Measurements from ENCODE around the gene RAB11FIP4.
"Not testable (repeated sequence)": the region's sequence is repeated elsewhere in the genome, so short reads cannot be mapped to it uniquely, and the experiment has no call there.

Gene RAB11FIP4, protein sequence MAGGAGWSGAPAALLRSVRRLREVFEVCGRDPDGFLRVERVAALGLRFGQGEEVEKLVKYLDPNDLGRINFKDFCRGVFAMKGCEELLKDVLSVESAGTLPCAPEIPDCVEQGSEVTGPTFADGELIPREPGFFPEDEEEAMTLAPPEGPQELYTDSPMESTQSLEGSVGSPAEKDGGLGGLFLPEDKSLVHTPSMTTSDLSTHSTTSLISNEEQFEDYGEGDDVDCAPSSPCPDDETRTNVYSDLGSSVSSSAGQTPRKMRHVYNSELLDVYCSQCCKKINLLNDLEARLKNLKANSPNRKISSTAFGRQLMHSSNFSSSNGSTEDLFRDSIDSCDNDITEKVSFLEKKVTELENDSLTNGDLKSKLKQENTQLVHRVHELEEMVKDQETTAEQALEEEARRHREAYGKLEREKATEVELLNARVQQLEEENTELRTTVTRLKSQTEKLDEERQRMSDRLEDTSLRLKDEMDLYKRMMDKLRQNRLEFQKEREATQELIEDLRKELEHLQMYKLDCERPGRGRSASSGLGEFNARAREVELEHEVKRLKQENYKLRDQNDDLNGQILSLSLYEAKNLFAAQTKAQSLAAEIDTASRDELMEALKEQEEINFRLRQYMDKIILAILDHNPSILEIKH

DNA sequence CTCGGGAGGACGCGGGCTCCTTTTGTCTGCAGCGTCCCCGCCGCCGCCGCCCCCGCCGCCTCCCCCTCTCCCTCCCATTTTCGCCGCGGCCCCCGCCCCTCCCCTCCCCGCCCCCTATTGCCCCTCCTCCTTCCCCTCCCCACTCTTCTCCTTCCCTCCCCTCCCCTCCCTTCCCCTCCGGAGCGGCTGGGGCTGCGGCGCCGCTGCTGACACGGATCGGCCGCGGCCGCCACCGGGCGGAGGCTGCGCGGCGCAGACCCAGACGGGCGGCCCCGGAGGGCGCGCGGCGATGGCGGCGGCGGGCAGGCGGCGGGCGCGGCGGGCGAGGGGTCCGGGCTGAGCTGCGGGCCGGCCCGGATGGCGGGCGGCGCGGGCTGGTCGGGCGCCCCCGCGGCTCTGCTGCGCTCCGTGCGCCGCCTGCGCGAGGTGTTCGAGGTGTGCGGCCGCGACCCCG lies at the start of gene RAB11FIP4:
Gene RAB11FIP4, plus strand, starts transcription at position 180 of the 454 bp plus-strand sequence. Its CDS starts 178 bp downstream, at position 358.
- DNase-seq = peak in 1 of 2 donors; percentile 16

- DNase-seq = not testable (repeated sequence)
Observed at GRCh38 chr17:31345191-31345747, 46.2 kb upstream of the RAB11FIP4 start.

GRCh38 chr17:31349454-31349853 lies 42.0 kb upstream of the RAB11FIP4 start:
- DNase-seq = no peak

DNA sequence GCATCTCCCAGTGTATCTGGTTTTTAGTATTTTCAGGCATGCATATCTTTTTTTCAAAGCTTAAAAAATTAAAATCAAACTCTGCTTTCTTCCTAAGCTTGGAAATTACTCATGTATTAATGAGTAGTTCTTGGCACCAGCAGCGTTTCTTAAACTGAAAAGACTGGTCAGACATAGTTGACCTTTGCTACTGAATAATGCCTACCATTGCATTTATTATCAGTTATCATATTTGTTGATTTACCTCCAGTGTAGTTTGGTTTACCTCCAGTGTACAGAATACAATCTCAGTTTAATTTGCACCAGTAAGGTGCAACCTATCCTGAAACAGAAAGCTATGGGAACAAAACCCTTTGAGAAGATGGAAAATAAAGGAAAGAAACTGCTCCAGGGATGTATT lies 35.5 kb upstream of the RAB11FIP4 start:
- DNase-seq = no peak

DNA sequence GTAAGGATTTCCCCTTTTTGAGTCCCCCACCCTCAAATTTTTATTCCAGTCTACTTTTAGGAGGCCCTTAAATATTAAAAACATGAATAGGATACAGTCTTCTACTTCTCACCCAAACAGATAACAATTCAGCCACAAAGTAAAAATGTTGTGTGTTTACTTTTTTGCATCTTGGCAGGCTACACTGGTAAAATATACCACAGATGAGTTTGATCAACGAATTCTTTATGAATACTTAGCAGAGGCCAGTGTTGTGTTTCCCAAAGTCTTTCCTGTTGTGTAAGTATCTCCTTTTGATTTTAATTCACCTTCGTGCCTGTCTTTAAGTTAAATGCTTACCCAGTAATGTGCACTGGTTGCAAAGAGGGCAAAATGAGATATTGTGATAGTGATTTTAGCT lies 34.4 kb upstream of the RAB11FIP4 start:
- no peak for DNase-seq

DNA sequence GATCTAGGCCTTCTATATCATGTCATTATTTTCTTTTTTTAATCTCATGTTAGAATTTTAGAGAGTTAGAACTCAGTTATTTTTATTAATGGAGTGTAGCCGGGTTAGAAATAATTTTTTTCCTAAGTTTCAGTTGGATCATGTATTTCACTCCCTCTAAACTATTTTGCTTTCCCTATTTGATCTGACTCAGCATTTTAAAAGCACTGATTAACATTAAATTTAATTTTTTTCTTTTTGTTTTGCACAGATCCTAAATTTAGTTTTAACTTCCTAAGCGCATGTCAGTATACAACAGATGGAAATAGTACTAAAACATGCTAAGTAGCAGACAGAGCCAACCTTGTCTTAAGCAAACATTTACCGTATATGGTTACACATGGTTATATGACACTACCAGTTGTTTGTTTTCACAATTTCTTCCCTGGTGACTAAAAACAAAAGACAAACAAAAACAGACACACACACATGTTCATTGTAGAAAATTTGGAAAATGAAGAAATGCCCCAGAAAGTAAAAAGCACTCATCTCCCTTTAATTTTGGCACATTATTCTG lies 33.6 kb upstream of the RAB11FIP4 start:
- no peak for DNase-seq

- no peak for DNase-seq
Observed at GRCh38 chr17:31364012-31364411, 27.5 kb upstream of the RAB11FIP4 start.

- DNase-seq = no peak
Observed at GRCh38 chr17:31366088-31366487, 25.4 kb upstream of the RAB11FIP4 start.

DNA sequence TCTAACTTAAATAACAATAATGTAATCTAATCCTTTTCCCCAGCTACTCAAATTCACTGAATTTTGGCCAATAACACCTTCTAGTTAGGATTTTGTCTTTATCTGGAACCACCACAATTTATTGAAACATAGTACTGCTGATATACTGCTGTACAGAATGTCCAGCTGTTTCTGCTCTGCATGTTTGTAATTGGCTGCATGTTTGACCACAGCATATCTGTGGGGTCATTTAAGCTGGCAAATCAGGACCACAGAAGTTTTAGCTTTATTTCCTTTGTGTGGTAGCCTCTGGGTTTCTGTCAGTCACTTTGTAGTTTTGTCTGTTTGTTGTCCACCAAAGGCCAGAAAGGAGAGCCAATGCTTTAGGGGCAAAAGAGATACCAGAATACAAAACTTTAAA lies 22.2 kb upstream of the RAB11FIP4 start:
- no peak for DNase-seq

- DNase-seq = no peak
Observed at GRCh38 chr17:31371511-31372097, 19.9 kb upstream of the RAB11FIP4 start.

GRCh38 chr17:31373150-31374093 lies 18.1 kb upstream of the RAB11FIP4 start:
- DNase-seq = peak; percentile 30 to 69

DNA sequence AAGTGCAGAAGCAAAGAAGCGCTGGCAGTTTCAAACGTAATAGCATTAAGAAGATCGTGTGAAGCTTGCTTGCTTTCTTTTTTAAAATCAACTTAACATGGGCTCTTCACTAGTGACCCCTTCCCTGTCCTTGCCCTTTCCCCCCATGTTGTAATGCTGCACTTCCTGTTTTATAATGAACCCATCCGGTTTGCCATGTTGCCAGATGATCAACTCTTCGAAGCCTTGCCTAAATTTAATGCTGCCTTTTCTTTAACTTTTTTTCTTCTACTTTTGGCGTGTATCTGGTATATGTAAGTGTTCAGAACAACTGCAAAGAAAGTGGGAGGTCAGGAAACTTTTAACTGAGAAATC lies 17.4 kb upstream of the RAB11FIP4 start:
- DNase-seq = no peak

DNA sequence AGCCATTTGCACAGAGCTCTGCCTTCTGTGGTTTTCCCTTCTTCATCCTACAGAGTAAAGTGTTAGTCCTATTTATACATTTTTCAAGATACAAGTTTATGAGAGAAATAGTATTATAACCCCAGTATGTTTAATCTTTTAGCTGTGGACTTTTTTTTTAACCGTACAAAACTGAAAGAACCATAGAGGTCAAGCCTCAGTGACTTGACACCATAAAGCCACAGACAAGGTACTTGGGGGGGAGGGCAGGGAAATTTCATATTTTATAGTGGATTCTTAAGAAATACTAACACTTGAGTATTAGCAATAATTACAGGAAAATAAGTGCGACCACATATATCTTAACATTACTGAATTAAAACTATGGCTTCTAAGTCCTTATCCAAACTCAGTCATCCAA lies 17.0 kb upstream of the RAB11FIP4 start:
- DNase-seq = no peak

GRCh38 chr17:31378638-31379037 lies 12.8 kb upstream of the RAB11FIP4 start:
- no peak for DNase-seq

- DNase-seq = no peak
Observed at GRCh38 chr17:31379597-31380205, 11.8 kb upstream of the RAB11FIP4 start.

- DNase-seq = no peak
Observed at GRCh38 chr17:31381165-31381668, 10.3 kb upstream of the RAB11FIP4 start.

DNA sequence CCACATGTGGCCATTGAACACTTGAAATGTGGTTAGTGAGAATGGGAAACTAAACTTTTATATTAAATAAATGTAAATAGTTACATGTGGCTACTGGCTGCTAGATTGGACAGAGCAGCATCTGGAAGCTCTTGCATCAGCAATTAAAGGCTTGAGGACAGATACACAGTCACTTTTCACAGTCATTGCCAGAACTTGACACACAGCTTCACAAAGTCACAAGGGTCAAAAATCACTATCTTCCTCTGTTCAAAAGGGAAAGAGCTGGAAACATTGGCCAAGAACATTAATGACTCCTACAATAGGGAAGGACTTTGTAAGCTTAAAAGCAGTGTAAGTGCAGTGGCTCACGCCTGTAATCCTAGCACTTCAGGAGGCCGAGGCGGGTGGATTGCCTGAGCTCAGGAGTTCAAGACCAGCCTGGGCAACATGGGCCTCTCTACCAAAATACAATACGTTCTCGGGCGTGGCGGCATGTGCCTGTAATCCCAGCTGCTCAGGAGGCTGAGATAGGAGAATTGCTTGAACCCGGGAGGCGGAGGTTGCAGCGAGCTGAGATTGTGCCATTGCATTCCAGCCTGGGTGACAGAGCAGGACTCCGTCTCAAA lies 8.7 kb upstream of the RAB11FIP4 start:
- not testable (repeated sequence) for DNase-seq

DNA sequence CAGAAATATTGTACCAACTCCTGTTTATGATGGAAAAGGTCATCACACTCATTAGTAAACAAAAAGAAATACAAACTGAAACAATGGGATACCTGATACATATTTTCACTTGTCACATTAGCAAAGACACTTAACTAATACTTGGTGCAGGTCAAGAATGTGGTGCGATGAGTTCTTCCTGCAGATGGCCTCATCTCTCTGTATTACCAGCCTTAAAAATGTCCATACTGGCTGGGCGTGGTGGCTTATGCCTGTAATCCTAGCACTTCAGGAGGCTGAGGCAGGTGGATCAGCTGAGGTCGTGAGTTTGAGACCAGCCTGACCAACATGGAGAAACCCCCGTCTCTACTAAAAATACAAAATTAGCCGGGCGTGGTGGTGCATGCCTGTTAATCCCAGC lies 8.0 kb upstream of the RAB11FIP4 start:
- DNase-seq = not testable (repeated sequence)

GRCh38 chr17:31385428-31386285 lies 5.8 kb upstream of the RAB11FIP4 start:
- no peak for DNase-seq

DNA sequence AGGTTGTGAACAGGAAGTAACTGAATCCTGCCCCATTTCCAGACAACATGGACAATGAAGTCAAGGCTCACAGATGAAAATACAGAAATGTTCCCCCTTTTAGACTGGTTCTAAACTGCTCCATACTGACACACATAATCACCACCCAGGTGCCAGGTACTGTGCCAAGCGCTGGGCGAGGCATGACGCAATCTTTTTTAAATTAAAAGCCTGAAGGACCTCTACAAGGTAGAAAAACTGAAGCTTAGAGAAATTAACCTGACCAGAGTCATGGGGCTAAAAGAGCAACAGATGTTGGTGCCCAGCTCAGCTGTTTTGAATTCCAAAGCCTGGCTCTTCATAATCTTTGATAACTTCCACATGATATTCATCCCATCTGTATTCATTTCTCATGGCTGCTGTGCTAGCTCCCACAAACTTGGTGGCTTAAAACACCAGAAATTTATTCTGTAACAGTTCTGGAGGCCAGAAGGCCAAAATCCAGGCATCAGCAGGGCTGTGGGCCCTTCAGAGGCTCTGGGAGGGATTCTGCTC lies 4.9 kb upstream of the RAB11FIP4 start:
- no peak for DNase-seq

All from CD4-positive, alpha-beta T cell treated with Interleukin-1 beta for 1 hour (primary cell).